ENCODE results near the gene GLRX3.

The GLRX3 gene

GRCh38 chr10:130137090-130137448, 878 bp downstream of the GLRX3 start:
- TF ChIP-seq CTCF (IDR thresholded peaks at IDR 0.05; ENCODE audit: insufficient read depth, low read length, poor library complexity, severe bottlenecking) = no peak
- no peak for DNase-seq (ENCODE audit: extremely low read depth, insufficient read length)

GRCh38 chr10:130137659-130138478, 1.7 kb downstream of the GLRX3 start:
- TF ChIP-seq CTCF (IDR thresholded peaks at IDR 0.05; ENCODE audit: insufficient read depth, low read length, poor library complexity, severe bottlenecking) = no peak
- Histone ChIP-seq H3K36me3 (ENCODE audit: control insufficient read depth, insufficient read depth, low read length) (no peaks in the 10 kb centered on the region), H3K27me3 (replicated peaks; ENCODE audit: control insufficient read depth, insufficient read depth, low read length) (no peaks in the 10 kb centered on the region)

More at GRCh38 chr10:130137090-130137448, 878 bp downstream of the GLRX3 start:
- H3K27me3 ChIP-seq (replicated peaks; ENCODE audit: control insufficient read depth, insufficient read depth, low read length) = no peaks in the 10 kb centered on the region
- H3K36me3 ChIP-seq (ENCODE audit: control insufficient read depth, insufficient read depth, low read length) = no peaks in the 10 kb centered on the region
- peak overlapping the region; percentile 81 for H3K4me3 ChIP-seq (replicated peaks; ENCODE audit: low read depth, low read length)

GRCh38 chr10:130138479-130138866, 2.3 kb downstream of the GLRX3 start:
- no peaks in the 10 kb centered on the region for H3K27me3 ChIP-seq (replicated peaks; ENCODE audit: control insufficient read depth, insufficient read depth, low read length)
- H3K4me3 ChIP-seq (replicated peaks; ENCODE audit: low read depth, low read length) = no peak overlapping the region
- TF ChIP-seq CTCF (IDR thresholded peaks at IDR 0.05; ENCODE audit: insufficient read depth, low read length, poor library complexity, severe bottlenecking) = no peak
- no peaks in the 10 kb centered on the region for H3K36me3 ChIP-seq (ENCODE audit: control insufficient read depth, insufficient read depth, low read length)
- DNase-seq (ENCODE audit: extremely low read depth, insufficient read length) = no peak

More at GRCh38 chr10:130137659-130138478, 1.7 kb downstream of the GLRX3 start:
- DNase-seq (ENCODE audit: extremely low read depth, insufficient read length) = no peak
- H3K4me3 ChIP-seq (replicated peaks; ENCODE audit: low read depth, low read length) = peak overlapping the region; percentile 81

GRCh38 chr10:130140425-130140824, 4.2 kb downstream of the GLRX3 start:
- H3K36me3 ChIP-seq (ENCODE audit: control insufficient read depth, insufficient read depth, low read length) = no peaks in the 10 kb centered on the region
- no peak for TF ChIP-seq CTCF (IDR thresholded peaks at IDR 0.05; ENCODE audit: insufficient read depth, low read length, poor library complexity, severe bottlenecking)
- H3K27me3 ChIP-seq (replicated peaks; ENCODE audit: control insufficient read depth, insufficient read depth, low read length) = no peaks in the 10 kb centered on the region
- H3K4me3 ChIP-seq (replicated peaks; ENCODE audit: low read depth, low read length) = no peak overlapping the region; the same call in 1 of the 2 replicates
- DNase-seq (ENCODE audit: extremely low read depth, insufficient read length) = no peak

DNA sequence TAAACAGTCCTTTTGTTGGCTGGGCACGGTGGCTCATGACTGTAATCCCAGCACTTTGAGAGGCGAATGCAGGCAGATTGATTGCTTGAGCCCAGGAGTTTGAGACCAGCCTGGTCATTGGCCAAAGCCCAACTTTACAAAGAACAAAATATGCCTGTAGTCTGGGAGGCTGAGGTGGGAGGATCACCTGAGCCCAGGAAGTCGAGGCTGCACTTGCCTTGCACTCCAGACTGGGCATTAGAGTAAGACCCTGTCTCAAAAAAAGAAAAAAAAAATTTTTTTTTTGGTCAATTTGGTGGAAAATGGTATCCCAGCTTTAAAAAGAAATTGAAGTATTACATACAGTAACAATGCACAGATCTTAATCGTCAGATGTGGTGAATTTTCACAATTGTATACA, 4.8 kb downstream of the GLRX3 start:
- no peaks in the 10 kb centered on the region; the same call in 1 of the 2 replicates for H3K36me3 ChIP-seq (ENCODE audit: control insufficient read depth, insufficient read depth, low read length)
- DNase-seq (ENCODE audit: extremely low read depth, insufficient read length) = no peak
- H3K27me3 ChIP-seq (replicated peaks; ENCODE audit: control insufficient read depth, insufficient read depth, low read length) = no peaks in the 10 kb centered on the region
- peak overlapping the region; percentile 17; the same call in 1 of the 2 replicates for H3K4me3 ChIP-seq (replicated peaks; ENCODE audit: low read depth, low read length)
- TF ChIP-seq CTCF (IDR thresholded peaks at IDR 0.05; ENCODE audit: insufficient read depth, low read length, poor library complexity, severe bottlenecking) = no peak

Data from GM06990 (cell line).